ENCODE results near the gene SMAD6. TPM values are rescaled to one million over a fixed set of nuclear protein-coding genes. Genes with fewer than 3 reads are reported as not detected.

Gene SMAD6
- total and polyA plus RNA-seq, 9 of the 15 experiments (the other 6 are each of a cell fraction or from before 2014, with no cell fraction given): 0.10 to 15.5 (median 3.7) TPM

- POLR2A ChIA-PET: no interaction called here
- Histone ChIP-seq H3K9me3 (replicated peaks; ENCODE audit: control insufficient read depth, insufficient read depth, low read depth, low read length) (no peaks in the 10 kb centered on the region), H3K36me3 (ENCODE audit: control insufficient read depth, insufficient read depth, low read length) (peaks cover 2% of the 10 kb centered on the region; the same call in 2 of the 3 replicates), H4K20me1 (replicated peaks; ENCODE audit: control insufficient read depth, insufficient read depth, low read length) (peaks cover 10% of the 10 kb centered on the region; the same call in 1 of the 2 replicates), H3K79me2 (ENCODE audit: control insufficient read depth, insufficient read depth, low read length) (peaks cover 45% of the 10 kb centered on the region), H3K4me2 (ENCODE audit: insufficient read depth, low read length) (no peak overlapping the region), H3K9ac (ENCODE audit: insufficient read depth in 1 of 2, low read depth in 2 of 2, low read length in 2 of 2) (no peak overlapping the region), H2AFZ (ENCODE audit: low read depth, low read length) (no peak overlapping the region), H3K9me1 (ENCODE audit: control insufficient read depth, insufficient read depth, low read length) (no peaks in the 10 kb centered on the region), H3K27ac (ENCODE audit: extremely low read depth, low read depth, low read length) (no peak overlapping the region), H3K4me1 (replicated peaks in 1 of 2; ENCODE audit: control insufficient read depth in 2 of 2, insufficient read depth in 2 of 2, low read length in 2 of 2) (peaks cover 0 to 8% of the 10 kb centered on the region in 2 experiments; a peak in 2 of 5 replicates), H3K4me3 (no peak overlapping the region), H3K27me3 (ENCODE audit: control insufficient read depth in 2 of 2, insufficient read depth in 2 of 2, low read length in 2 of 2) (no peaks in the 10 kb centered on the region)
- CTCF ChIA-PET (ENCODE audit: low intra/inter-chr PET ratio): no interaction called here
- intact Hi-C loops (cut with micrococcal nuclease) (no loop called here), in situ Hi-C loops (cut with MboI) (no loop called here)
- DNase-seq (ENCODE audit: extremely low read depth in 1 of 4, low spot score in 3 of 4): no peak
- TF ChIP-seq NCOA1 (IDR thresholded peaks at IDR 0.05; ENCODE audit: low read depth): no peak
- peak; percentile 73 for TF ChIP-seq NFIC (IDR thresholded peaks at IDR 0.05)
- TF ChIP-seq RBM17 (IDR thresholded peaks at IDR 0.05; ENCODE audit: borderline replicate concordance, low read depth, low read length): no peak
- no peak for TF ChIP-seq DMBX1 (CRISPR knock-in tag; IDR thresholded peaks at IDR 0.05; ENCODE audit: borderline replicate concordance)
- FAIRE-seq: no peak
- 81% methylated on average over 9 of the region's 9 CpGs for WGBS (ENCODE audit: insufficient coverage, low coverage, missing lambda C conversion rate)
- BruUV-seq (replicated peaks): no TSS peak
- no peak for ATAC-seq
These were observed 33.9 kb downstream of the SMAD6 start for GRCh38 chr15:66735909-66736305.

DNA sequence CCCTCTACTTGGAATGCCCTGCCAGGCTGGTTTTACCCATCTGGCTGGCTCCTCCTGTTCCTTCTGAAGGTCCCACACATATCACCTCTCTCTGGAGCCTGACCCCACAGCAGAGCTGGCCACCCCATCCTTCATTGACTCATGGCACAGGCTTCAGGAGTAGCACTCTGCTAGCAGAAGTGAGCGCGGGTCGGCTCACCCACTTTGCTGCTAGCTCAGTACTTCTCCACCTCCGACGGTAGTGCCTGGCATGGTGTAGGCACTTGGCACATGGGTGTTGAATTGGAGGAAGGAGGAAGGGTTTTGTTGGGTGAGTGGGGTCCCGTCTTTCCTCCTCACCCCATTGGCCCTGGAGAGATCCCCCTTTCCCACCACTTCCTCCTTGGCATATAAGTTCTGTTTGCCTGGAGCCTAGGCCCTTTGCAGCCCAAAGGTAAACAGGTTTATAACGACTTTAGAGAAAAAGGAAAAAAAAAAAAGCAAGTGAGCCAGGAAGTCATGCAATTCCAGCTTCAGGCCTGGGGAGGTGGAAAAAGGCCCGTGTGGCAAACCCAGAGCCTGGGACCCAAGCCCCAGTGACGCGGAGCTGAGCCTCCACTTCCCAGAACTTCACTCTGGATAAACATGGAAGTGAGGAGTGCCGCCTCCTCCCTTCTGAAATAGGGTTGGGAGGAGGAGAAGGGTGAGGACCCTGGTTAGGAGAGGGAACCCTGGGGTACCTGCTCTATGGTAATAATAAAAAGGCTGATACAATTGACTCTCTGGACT lies 35.4 kb downstream of the SMAD6 start:
- intact Hi-C loops (cut with micrococcal nuclease): no loop called here
- Histone ChIP-seq H3K4me1 (replicated peaks in 1 of 2; ENCODE audit: control insufficient read depth in 2 of 2, insufficient read depth in 2 of 2, low read length in 2 of 2) (peaks cover 0 to 3% of the 10 kb centered on the region in 2 experiments; a peak in 2 of 5 replicates), H3K9ac (ENCODE audit: insufficient read depth in 1 of 2, low read depth in 2 of 2, low read length in 2 of 2) (peak overlapping the region in 1 of 2 experiments; percentile 47; a peak in 2 of 4 replicates), H3K27ac (ENCODE audit: extremely low read depth, low read depth, low read length) (no peak overlapping the region), H3K36me3 (ENCODE audit: control insufficient read depth, insufficient read depth, low read length) (peaks cover 2% of the 10 kb centered on the region; the same call in 2 of the 3 replicates), H4K20me1 (replicated peaks; ENCODE audit: control insufficient read depth, insufficient read depth, low read length) (peaks cover 10% of the 10 kb centered on the region; the same call in 1 of the 2 replicates), H3K79me2 (ENCODE audit: control insufficient read depth, insufficient read depth, low read length) (peaks cover 35% of the 10 kb centered on the region; the same call in 2 of the 3 replicates), H3K9me1 (ENCODE audit: control insufficient read depth, insufficient read depth, low read length) (no peaks in the 10 kb centered on the region), H3K4me2 (ENCODE audit: insufficient read depth, low read length) (no peak overlapping the region), H2AFZ (ENCODE audit: low read depth, low read length) (no peak overlapping the region), H3K4me3 (no peak overlapping the region), H3K9me3 (replicated peaks; ENCODE audit: control insufficient read depth, insufficient read depth, low read depth, low read length) (no peaks in the 10 kb centered on the region), H3K27me3 (ENCODE audit: control insufficient read depth in 2 of 2, insufficient read depth in 2 of 2, low read length in 2 of 2) (no peaks in the 10 kb centered on the region)
- DNase-seq (ENCODE audit: extremely low read depth in 1 of 4, low spot score in 3 of 4) (no peak), ATAC-seq (no peak), FAIRE-seq (no peak)
- POLR2A ChIA-PET: interaction anchor here (0.6 to 0.9 kb wide), 2 partner anchors 15 to 29 kb away, joined by 3 read pairs; no protein-coding TSS in a partner anchor
- 79% methylated on average over 9 of the region's 11 CpGs for WGBS (ENCODE audit: insufficient coverage, low coverage, missing lambda C conversion rate)
- in situ Hi-C loops (cut with MboI): no loop called here
- BruUV-seq (replicated peaks): no TSS peak
- CTCF ChIA-PET (ENCODE audit: low intra/inter-chr PET ratio): no interaction called here
- no peak for TF ChIP-seq SNAPC5 (CRISPR knock-in tag; IDR thresholded peaks at IDR 0.05)
- no peak for TF ChIP-seq BRF1 (IDR thresholded peaks at IDR 0.05; ENCODE audit: borderline replicate concordance, extremely low read depth, insufficient read length)
- TF ChIP-seq IRF1 (CRISPR knock-in tag; IDR thresholded peaks at IDR 0.05; ENCODE audit: borderline replicate concordance): no peak
- TF ChIP-seq ARID1B (IDR thresholded peaks at IDR 0.05): no peak
- TF ChIP-seq ZNF175 (CRISPR knock-in tag; IDR thresholded peaks at IDR 0.05; ENCODE audit: low read depth): no peak

Measured in K562 (cell line).